Muscle layer of colon (tissue), 2 donors: ENCODE data around the gene BEX4.

Experiments
- H3K27ac ChIP-seq: one replicate; pipeline ENCODE4 v1.7.0; 2013; ENCODE audit warnings: low read depth, mild to moderate bottlenecking, low read length, moderate library complexity
- H3K27me3 ChIP-seq, 2 donors: one replicate each; pipeline ENCODE4 v1.7.0; 2013; ENCODE audit warnings: low read length in 2 of 2, mild to moderate bottlenecking in 2 of 2; ENCODE audit not compliant: insufficient read depth in 2 of 2, control insufficient read depth in 1 of 2
- H3K36me3 ChIP-seq: one replicate; pipeline ENCODE4 v1.7.0; 2013; ENCODE audit warnings: mild to moderate bottlenecking, low read length; ENCODE audit not compliant: insufficient read depth
- H3K4me1 ChIP-seq: one replicate; pipeline ENCODE4 v1.7.0; 2013; ENCODE audit warnings: mild to moderate bottlenecking, low read length; ENCODE audit not compliant: insufficient read depth
- H3K4me3 ChIP-seq, 2 donors: one replicate each; pipeline ENCODE4 v1.7.0; 2013; ENCODE audit warnings: low read length in 2 of 2, low read depth in 1 of 2, mild to moderate bottlenecking in 1 of 2, moderate library complexity in 1 of 2
- H3K9ac ChIP-seq: one replicate; pipeline ENCODE4 v1.7.0; 2013; ENCODE audit warnings: low read length
- H3K9me3 ChIP-seq: one replicate; pipeline ENCODE4 v1.7.0; 2013; ENCODE audit warnings: mild to moderate bottlenecking, low read length
- donor health status: abdominal sarcoma.
- donor health status: Adenocarcinoma of cecum.

Gene BEX4

DNA sequence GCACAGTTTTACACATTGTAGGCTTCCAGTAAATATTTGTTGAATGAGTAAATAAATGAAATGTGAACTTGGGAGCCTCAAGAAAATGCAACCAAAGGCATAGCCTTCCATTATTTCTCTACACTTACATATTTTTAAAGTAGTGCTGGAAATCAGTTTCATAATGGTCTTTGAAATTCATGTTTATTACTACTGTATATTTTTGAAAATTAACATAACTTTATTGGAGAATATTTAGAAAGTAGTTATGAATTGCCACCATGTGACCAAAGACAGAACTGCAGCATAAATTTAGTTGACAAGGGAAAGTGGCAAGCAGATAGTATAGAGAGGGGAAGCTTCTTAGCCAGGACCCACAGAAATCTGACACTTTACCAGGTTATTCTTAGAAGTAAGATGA is 33.6 kb downstream of the BEX4 start:
- no peaks in the 10 kb centered on the region for H3K36me3 ChIP-seq
- H3K27ac ChIP-seq = no peak overlapping the region
- H3K4me3 ChIP-seq = no peak overlapping the region
- H3K9ac ChIP-seq = no peak overlapping the region
- no peaks in the 10 kb centered on the region for H3K9me3 ChIP-seq
- H3K4me1 ChIP-seq = no peaks in the 10 kb centered on the region
- no peaks in the 10 kb centered on the region for H3K27me3 ChIP-seq

DNA sequence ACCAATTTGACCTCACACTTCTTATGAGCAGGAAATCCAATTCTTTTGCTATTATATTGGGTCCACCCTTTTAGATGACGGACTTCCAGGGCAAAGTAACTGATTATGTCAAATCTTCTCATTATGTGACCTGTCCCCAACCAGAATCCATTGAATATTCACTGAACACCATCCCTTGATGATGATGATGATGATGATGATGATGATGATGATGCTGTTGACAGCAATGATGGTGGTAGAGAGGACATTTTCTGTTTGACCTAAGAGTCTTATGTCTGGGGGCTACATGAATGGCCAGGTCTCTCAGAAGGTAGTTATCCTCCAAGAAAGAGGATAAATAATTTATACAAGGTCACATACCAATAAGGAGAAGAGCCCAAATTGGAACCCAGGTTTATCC is 34.9 kb downstream of the BEX4 start:
- Histone ChIP-seq H3K4me3 (no peak overlapping the region), H3K9me3 (no peaks in the 10 kb centered on the region), H3K36me3 (no peaks in the 10 kb centered on the region), H3K27ac (no peak overlapping the region), H3K27me3 (no peaks in the 10 kb centered on the region), H3K9ac (no peak overlapping the region), H3K4me1 (no peaks in the 10 kb centered on the region)

DNA sequence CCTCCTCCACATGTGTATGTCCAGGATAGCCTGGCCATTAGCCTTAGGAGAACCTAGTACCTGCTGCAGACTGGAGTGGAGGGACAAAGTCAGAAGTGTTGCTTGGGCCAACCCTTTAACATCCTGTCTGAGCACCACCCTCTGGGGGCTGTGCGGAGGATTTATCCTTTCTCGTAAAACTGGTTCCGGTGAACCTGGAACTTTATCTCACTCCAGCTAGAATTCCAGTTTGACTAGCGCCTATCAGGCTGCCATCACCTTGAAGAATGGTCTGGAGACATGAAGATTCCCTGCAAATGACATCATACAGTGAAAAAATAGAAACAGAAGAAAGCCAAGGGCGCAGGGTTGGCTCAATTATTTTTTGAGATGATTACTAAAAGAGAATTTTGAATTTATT is 36.1 kb downstream of the BEX4 start:
- no peak overlapping the region for H3K27ac ChIP-seq
- H3K9me3 ChIP-seq = no peaks in the 10 kb centered on the region
- no peaks in the 10 kb centered on the region for H3K36me3 ChIP-seq
- no peaks in the 10 kb centered on the region for H3K27me3 ChIP-seq
- H3K4me3 ChIP-seq = no peak overlapping the region
- no peak overlapping the region for H3K9ac ChIP-seq
- no peaks in the 10 kb centered on the region for H3K4me1 ChIP-seq

DNA sequence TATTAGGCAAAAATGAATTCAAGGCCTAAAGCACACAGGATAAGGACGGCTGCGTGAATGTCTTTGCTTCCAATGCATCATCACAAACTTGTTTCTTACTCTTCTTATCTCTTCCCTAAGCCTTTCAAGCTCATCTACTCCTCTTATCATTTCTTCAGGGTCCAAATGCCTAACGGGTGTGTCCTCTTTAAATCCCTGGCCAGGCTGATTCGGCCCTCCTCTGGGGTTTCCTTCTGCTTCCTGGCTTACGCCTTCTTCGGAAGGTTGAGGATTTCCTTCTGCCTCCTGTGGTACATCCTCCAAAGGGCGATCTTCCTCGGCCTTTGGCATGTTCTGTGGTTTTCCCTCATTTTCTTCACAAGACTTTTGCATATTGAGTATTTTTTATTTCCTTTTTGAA is 38.7 kb downstream of the BEX4 start:
- Histone ChIP-seq H3K9ac (peak overlapping the region; percentile 81), H3K9me3 (no peaks in the 10 kb centered on the region), H3K4me3 (peak overlapping the region in 1 of 2 donors; percentile 71), H3K27me3 (no peaks in the 10 kb centered on the region), H3K36me3 (no peaks in the 10 kb centered on the region), H3K4me1 (no peaks in the 10 kb centered on the region), H3K27ac (peak overlapping the region; percentile 81)

DNA sequence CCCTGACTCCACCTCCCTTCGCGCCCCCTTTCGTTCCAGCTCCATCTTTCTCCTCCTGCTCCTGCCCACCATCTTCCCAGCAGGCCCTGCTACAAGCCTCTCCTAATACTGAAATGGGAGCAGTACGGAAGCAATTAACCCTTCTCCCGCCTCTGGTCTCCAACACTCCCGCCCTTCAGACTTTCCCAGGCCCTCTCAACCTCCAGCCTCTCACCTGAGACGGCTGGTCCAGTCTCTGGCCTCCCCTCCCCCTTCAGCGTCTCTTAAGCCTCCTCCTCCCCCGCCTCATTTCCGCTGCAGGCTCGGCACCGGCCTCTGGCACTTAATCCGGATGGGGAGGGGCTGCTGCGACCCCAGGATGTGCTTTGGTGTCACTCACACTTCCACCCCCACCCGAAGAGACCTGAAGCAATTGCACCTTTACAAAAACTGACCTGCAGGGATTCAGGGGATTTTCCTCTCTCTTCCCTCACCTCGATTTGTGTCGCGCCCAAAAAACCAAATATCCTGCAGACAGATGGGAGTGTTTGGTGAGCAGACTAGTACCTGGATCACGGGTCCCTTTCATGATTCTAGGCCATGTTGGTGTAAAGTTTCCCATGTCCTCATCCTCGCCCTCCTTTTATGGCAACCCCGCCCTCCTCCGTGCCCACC is 39.4 kb downstream of the BEX4 start:
- Histone ChIP-seq H3K9me3 (no peaks in the 10 kb centered on the region), H3K27me3 (no peaks in the 10 kb centered on the region), H3K27ac (peak overlapping the region; percentile 81)

DNA sequence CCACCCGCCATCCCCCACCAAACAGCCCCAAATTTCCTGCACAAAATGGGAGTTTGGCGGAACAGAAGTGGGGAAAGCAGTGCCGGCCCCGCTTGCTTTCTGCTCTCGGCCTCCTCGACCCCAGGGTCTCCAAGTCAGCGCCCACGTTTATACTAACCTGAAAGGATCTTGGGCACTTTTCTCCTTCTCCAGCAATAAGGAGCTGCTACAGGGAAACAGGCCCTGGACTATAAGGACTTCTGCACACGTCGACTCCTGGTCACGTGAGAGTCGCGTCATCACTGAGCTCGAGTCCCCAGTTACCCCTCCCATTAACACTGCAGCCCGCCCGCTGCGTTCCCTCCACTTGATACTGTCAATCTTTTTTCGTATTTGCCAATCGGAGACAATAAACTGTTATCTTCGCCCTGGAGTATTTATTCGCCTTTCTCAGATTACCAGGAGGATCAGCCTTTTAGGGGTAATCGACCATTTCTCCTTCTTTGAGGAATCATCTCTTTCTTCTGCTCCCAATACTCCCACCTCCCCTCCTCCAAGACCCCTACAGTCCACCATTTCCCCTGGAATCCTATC is 40.1 kb downstream of the BEX4 start, which contains the start of gene TCEAL8:
Gene TCEAL8, minus strand, starts transcription at position 235 of the 573 bp plus-strand sequence. CDS start 1,176 bp downstream, outside the sequence.
- Histone ChIP-seq H3K27ac (peak within 1 kb of the TSS; percentile 81), H3K4me3 (peak within 1 kb of the TSS; percentile 37 to 71), H3K4me1 (no peaks in the 10 kb centered on the region), H3K9ac (peak within 1 kb of the TSS; percentile 81), H3K36me3 (no peaks in the 10 kb centered on the region), H3K9me3 (no peaks in the 10 kb centered on the region), H3K27me3 (no peaks in the 10 kb centered on the region)

More for the DNA sequence above, 39.4 kb downstream of the BEX4 start:
- H3K9ac ChIP-seq = peak overlapping the region; percentile 81
- no peaks in the 10 kb centered on the region for H3K4me1 ChIP-seq
- no peaks in the 10 kb centered on the region for H3K36me3 ChIP-seq
- peak overlapping the region; percentile 15 to 71 for H3K4me3 ChIP-seq

DNA sequence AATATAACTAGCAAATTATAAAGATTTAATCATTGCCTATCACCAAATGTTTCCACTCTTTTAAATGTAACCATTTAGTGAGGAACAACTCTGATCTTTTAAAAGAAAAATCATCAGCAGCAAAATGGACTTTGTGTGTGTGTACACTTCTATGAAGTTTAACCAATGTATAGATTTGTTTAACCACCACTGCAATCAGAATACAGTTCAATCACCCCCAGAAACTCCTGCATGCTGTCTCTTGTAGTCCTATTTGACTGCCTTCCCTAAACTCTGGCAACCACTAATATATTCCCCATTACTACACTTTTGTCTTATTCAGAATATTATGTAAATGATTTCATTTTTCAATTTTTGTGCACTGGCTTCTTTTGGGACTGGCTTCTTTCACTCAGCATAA is 41.7 kb downstream of the BEX4 start:
- no peak overlapping the region for H3K4me3 ChIP-seq
- no peaks in the 10 kb centered on the region for H3K9me3 ChIP-seq
- H3K9ac ChIP-seq = no peak overlapping the region
- H3K27me3 ChIP-seq = no peaks in the 10 kb centered on the region
- H3K27ac ChIP-seq = no peak overlapping the region
- no peaks in the 10 kb centered on the region for H3K4me1 ChIP-seq
- no peaks in the 10 kb centered on the region for H3K36me3 ChIP-seq

DNA sequence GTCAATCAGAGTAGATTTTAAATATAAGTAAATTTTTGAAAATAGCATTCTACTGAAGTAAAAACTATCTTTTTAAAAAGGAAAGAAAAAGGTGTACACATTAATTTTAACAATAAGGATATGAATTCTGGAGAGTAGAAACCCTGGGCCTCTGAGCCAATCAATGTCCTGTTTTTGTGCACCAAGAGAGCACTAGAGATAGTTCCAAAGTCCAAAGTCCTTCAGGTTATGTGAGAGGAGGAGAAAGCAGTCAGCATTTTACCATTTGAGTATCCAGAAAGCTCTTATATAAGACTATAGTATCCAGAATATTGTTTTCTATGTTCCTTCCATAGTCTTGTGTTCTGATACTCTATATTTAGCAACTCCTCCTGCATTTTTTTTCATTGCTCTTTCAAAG is 43.4 kb downstream of the BEX4 start:
- no peaks in the 10 kb centered on the region for H3K36me3 ChIP-seq
- no peak overlapping the region for H3K9ac ChIP-seq
- no peaks in the 10 kb centered on the region for H3K4me1 ChIP-seq
- no peak overlapping the region for H3K27ac ChIP-seq
- H3K9me3 ChIP-seq = no peaks in the 10 kb centered on the region
- H3K4me3 ChIP-seq = no peak overlapping the region
- H3K27me3 ChIP-seq = no peaks in the 10 kb centered on the region
